GM18526 (cell line): Measurements from ENCODE around the gene HTT.

Source experiments
- POLR2A ChIP-seq: IDR thresholded peaks from 3 replicates; pipeline ENCODE4 v1.6.1; 2011; ENCODE audit not compliant: insufficient read length; ENCODE audit errors: extremely low read depth

The HTT gene

DNA sequence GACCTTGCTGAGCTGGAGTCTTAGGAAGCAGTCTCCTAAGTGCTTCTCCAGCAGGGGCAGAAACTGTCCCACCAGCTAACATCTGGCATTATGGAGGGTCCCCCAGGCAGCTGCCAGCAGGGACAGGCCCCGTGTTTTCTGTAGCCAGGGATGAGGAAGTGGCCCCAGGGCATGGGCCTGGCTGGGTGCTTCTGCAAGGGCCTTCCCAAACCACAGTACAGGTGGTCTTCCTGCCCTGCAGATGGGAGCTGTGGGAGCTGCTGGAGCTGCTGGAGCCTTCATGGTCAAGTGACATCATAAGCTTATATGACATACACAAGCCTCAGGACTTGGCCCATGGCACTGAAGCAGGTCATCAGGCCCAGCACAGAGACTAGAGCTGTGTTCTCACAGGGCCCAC is 169.5 kb downstream of the HTT start:
- TF ChIP-seq POLR2A = no peak

DNA sequence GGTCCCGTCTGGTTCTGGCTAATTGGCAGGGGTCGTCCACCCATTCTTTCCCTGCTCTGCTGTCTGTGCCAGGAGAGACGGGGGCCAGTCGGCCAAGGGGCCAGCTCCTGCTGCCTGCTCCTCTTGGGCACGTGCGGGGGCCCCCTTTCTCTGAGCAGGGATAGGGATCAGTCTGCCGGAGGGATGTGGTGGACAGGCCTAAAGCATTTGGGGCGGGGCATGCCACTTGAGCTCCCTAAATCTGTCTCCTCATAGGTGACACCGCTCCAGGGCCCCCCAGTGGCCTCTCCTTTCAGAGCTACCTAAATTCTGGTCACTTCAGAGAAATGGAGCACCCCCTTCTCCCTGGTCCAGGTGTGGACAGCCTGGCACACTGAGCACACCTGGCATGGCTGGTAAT is 170.3 kb downstream of the HTT start:
- no peak for TF ChIP-seq POLR2A

DNA sequence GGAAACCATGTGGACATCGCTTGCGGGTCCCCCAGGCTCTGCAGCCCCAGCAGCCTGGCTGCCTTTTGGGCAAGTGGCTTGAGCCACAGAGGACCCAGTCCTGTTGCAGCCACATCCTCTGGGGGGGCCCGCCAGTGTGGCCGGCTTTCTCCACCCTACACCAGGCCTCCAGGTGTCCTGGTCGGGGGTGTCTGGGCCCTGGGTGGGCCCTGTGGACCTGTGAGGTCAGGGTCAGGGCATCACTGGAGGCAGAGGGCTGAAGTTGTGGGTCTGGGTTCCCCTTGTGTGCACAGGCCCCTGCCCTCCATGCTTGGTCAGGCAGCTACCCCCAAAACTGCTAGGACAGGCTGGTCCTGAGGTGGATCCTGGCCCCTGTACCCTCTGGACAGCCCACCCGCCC is 171.2 kb downstream of the HTT start:
- no peak for TF ChIP-seq POLR2A

DNA sequence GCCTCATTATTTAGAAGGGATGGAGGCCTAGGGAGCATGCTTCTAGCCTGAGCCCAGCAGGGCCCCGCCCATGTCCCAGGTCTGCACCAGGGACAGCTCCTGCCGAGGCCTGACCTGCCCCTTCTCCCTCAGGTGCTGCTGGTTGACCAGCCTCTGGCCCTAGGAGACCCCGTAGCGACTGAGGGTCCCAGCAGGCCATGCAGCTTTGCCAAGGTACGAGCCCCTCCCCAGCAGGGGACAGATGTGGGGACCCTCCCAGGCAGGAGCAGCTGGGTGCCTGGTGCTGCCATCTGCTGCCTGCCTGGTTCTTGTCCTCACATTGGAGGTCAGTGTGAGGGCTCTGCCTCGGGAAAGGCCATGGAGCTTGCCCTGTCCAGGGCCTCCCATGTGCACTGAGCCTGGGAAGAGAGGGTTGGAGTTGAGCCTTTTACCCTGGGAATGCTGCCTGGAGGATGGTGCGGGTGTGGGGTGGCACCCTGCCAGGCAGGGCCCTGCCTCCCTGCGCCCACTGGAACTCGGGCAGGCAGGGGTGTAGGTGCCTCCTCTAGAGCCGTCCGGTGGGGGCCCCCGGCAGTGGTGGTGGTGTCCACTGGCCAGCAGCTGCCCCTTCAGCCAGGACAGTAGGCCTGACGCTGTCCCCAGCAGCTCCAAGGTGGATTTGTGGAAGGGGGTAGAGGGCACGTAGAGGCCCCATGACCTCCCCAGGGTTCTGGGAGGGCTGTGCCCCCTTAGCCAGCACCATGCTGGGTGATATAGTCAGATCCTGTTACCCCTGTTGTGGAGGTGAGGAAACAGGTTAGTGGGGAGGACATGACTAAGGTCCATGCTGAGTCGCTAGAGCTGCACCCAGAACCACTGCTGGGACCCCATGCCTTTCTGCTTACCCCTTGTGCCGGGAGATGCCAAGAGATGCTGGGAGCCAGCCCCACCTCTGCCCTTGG is 172.2 kb downstream of the HTT start:
- TF ChIP-seq POLR2A = no peak

DNA sequence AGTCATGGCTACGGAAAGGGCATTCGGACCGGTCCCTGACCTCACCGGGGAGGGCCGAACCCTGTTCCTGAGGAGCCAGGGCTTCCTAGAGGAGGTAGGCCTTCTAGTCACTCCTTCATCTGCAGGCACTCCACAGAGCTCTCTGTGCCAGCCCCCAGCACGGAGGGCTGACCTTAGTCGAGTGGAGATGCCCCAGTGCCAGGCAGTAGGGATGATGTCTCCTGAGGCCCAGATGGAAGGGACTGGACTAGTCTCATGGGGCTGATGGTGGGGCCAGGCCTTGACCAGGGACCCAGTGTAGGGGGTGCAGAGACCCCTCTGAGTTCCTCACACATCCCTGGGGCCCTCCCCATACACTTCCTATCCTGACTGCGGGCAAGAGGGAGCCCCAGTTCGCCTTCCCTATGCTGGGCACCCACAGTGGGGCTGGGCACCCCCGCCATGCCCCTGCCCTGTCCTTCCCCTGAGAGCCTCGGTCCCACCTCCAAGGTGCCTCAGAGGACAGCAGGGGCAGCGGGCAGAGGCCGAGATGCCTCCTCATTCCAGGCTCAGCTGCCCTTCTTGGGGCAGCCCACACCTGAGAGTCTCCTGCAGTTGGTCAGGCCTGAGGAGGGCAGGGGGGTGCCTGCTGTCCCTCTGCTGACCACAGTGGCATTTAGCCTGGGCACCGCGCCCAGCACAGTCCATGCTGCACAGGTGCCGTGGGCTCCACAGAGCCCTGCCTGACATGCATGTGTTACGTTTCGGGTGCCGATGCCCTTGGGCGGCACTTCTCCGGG is 173.1 kb downstream of the HTT start:
- TF ChIP-seq POLR2A = no peak

DNA sequence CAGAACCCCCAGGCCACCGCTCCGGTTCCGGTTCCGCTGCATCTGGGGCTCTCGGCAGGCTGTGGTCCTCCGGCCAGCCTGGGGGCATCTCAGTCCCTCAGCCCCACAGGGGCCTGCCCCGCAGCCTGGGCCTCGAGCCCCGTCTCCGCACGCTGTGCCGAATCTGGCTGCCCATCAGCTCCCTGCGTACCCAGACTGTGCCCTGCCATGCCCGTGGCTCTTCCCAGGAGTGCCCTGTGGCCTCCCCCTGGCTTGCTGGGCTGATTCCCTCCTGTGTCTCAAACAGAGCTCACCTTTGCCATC is 173.6 kb downstream of the HTT start:
- no peak for TF ChIP-seq POLR2A

DNA sequence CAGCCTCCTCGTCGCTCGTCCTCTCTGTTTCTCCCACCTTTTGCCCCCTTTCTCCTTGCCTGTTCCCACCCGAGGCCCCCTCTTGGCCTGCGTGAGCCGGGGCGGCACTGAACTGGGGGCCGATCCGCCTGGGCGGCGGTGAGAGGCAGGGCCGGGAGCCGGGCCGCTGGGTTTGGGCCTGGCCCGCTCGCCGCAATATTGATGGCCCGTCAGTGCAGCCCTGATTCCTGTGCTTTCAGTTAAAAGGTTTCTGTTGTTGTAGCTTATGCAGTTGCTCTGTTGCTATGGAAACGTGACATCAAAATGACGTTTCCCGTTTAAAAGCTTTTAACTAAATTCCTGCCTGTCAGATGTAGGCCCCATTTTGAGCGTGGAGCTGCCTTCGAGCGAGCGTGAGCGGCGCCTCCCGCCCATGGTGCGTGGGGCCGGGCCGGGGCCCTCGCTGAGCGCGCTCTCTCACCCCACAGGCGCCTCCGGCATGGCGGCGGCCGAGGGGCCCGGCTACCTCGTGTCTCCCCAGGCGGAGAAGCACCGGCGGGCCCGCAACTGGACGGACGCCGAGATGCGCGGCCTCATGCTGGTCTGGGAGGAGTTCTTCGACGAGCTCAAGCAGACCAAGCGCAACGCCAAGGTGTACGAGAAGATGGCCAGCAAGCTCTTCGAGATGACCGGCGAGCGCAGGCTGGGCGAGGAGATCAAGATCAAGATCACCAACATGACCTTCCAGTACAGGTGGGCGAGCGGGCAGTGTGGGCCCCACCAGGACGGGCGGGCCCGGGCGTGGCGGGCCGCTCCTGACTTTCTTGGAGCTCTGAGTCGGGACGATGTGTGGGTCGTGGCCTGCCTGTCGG is 174.6 kb downstream of the HTT start, which contains the start of gene MSANTD1:
Gene MSANTD1 (plus strand): TSS at position 349 of the 851 bp plus-strand sequence. CDS start 64 bp downstream, at position 413.
- no peak for TF ChIP-seq POLR2A

DNA sequence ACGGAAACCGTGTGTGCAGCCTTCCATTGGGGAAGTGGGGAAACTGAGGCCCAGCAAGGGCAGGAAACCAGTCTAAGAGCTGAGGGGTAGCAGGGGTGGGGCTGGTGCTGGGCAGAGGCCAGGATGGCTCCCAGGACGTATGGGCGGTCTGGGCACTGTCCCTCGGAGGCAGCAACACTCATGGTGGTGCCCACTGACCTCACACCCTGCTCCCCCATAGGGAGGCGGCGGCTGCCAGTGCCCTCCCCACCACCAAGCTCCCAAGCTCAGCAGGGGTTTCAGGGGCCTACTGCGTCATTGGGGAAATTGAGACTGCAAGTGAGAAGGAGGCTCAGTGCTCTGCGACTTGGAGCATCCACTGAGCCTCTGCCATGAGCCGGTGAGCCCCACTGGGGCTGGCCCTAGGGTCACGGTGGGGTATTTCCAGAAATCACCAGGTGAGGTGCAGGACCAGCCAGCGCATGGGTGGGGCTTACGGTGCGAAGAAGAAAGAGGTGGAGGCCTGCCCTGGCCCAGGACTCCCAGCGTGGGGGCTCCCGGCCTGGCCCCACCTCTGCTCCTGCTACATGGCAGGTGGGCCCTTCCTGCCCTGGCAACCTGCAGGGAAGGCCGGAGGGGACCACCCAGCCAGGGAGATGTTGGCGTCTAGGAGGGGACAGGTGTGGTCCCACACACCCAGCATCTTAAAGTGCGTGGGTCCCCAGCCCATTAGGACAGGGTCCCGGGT is 175.4 kb downstream of the HTT start:
- no peak for TF ChIP-seq POLR2A

DNA sequence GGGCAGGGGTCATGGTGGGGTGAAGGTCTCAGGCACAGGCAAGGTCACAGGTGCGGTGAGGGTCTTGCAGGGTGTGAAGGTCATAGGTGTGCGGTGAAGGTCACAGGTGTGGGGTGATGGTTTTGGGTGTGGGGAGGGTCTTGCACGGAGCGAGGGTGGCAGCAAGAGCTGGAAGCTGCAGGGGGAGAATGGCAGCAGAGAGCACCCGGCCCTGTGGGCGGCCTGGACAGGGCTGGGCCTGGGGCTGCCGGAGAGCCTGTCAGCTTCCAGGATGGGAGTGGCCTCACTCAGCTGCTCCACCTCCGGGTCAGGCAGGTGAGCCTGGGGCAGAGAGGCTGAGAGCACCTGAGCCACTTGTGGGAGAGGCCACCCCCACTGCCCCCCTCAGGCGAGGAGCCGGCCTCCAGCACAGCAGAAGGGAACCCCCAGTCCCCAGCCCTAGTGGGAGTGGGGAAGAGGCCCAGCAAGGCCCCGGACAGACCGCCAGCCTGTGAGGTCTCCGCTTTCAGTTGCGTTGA is 176.0 kb downstream of the HTT start:
- no peak for TF ChIP-seq POLR2A

DNA sequence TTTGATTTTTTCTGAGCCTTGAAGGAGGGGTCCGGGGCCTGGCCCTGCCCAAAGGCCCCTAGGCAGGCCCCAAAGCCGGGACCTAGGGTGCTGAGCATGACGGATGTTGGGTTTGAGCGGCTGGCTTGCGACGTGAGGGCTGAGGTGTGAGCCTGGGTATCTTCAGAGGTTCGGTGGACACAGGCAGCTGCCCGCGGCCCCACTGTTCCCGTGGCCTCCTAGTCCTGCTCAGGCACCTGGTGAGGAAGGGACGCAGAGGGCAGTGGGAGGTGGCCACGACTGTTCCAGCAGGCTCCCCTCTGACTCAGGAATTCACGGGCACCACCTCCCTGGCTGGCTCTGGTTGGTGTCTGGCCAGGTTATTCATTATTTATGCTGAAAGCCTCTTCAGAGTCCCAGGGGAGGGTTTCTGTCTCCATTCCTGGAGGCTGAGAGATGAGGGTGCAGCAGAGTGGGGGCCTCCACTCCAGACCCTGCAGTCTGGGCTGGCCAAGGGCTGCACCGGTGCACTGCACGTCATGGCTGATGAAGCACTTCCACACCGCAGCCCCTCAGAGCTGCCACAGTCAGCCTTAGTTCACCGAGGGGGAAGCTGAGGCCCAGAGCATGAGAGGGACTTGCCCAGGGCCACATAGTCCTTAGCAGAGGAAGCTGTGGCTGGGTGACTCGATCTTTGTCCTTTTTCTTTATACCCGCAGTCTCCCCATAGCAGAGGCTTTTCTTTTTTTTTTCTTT is 176.6 kb downstream of the HTT start:
- no peak for TF ChIP-seq POLR2A

DNA sequence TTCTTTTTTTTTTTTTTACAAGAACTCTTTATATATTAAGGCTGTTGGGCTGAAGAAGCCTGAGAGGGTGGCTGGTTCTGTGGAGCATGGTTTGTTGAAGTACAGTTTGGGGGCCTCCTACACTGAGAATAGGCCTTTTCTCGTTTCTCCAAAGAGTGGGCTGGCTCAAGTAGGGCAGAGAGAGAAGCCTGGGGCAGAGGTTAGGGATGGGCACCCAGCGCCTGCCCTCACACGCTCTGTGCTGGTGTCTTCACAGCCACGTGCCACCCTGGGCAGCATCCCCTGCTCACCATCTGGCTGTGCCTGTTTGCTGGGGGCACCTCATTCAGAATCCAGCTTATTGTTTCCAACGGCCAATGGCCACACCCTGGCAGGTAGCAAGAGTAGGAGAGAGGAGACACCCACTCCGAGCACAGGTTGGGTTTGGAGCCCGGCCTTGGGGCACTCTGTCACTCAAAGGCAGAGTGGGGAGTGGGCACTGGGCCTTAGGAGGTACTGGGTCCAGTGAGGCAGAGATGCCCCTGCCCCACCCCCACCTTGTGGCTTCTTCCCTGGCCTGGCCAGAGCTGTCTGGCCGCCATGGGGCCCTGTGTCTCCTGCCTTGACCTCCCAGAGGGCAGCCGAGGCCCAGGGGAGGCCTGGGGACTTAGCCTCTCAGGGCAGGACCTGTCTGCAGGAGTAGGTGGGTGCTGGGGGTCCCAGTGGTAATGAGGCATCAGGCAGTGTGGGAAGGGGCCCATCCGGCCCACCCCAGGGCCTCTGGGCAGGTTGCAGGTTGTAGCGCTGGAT is 177.4 kb downstream of the HTT start:
- TF ChIP-seq POLR2A = no peak

DNA sequence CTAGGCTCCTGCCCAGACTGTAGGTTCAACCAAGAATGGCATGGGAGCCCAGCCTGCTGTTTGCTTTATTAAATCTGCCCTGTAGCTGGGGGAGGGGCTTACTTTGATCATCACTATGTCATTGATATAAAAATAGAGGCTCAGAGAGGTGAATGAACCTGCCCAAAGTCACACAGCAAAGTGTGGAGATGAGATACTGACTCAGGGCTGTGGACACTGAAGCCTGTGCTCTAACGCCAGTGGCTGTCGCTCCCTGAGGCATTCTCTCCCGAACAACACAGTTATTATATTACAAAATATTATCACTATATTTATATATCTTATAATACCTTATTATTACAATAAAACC is 178.0 kb downstream of the HTT start:
- no peak for TF ChIP-seq POLR2A
